Mucosa of descending colon (tissue), 3 donors: ENCODE data around the gene KIAA1755. TPM values are rescaled to one million over a fixed set of nuclear protein-coding genes. Genes with fewer than 3 reads are reported as not detected.

ENCODE experiments used
- ATAC-seq: fragments of 200-7000 bp; cut with Tn5 transposase; one replicate; pipeline ENCODE4 v1.9.1; 2020; ENCODE audit warnings: mild to moderate bottlenecking, moderate library complexity
- DNase-seq, 3 donors: peaks; one replicate each; pipeline ENCODE4 v3.0.0-alpha.2; 2020
- H3K36me3 ChIP-seq: fragments of 200-600 bp; one replicate; pipeline ENCODE4 v1.8.0; 2021; ENCODE audit warnings: low read depth, mild to moderate bottlenecking
- H3K4me1 ChIP-seq: fragments of 200-600 bp; one replicate; pipeline ENCODE4 v1.8.0; 2021; ENCODE audit warnings: low read depth, mild to moderate bottlenecking
- H3K4me3 ChIP-seq: fragments of 200-600 bp; one replicate; pipeline ENCODE4 v1.8.0; 2021; ENCODE audit warnings: mild to moderate bottlenecking
- H3K9me3 ChIP-seq: fragments of 200-600 bp; one replicate; pipeline ENCODE4 v1.8.0; 2021; ENCODE audit warnings: mild to moderate bottlenecking
- CTCF ChIP-seq: fragments of 200-600 bp; IDR thresholded peaks from one replicate; pipeline ENCODE4 v1.8.0; 2022; ENCODE audit warnings: antibody characterized with exemption, mild to moderate bottlenecking
- intact Hi-C, 2 donors: fragments of 100-400 bp; cut with DNase I in 1 of 2; cut with micrococcal nuclease in 1 of 2; formaldehyde crosslinking; loops; one replicate each; pipeline versions ENCODE4 v1.11.0 to v1.11.1; 2022; cut with DNase I, micrococcal nuclease
- total RNA-seq, 3 donors: library from RNA; stranded (reverse); fragmentation: NEBNext Ultra II Directional in 2 of 3; extraction: Animal tissue kit (Norgen Biotek cat#: 25700) in 2 of 3; gene quantifications; one replicate each; pipeline versions ENCODE4 v1.2.1 to v1.2.4, GENCODE V29; 2021 to 2023
- donor health status: DM: no; HTN: no; CAD: no; lungs with moderate emphysema.
- donor health status: DM: no; HTN: no; CAD: no.
- donor health status: DM: no; HTN: yes; CAD: no.

The KIAA1755 gene
- total RNA-seq, 3 donors from 2014 or later: 1.2 to 22.4 (median 3.4) TPM

GRCh38 chr20:38296433-38296832 lies 35.9 kb upstream of the KIAA1755 start:
- Histone ChIP-seq H3K36me3 (no peaks in the 10 kb centered on the region), H3K4me3 (no peak overlapping the region), H3K4me1 (no peaks in the 10 kb centered on the region), H3K9me3 (no peaks in the 10 kb centered on the region)
- intact Hi-C loops: no loop called here
- DNase-seq (no peak), ATAC-seq (no peak)
- TF ChIP-seq CTCF: no peak

GRCh38 chr20:38295811-38296210 lies 35.3 kb upstream of the KIAA1755 start:
- ATAC-seq: no peak
- no peak for DNase-seq
- TF ChIP-seq CTCF: no peak
- H3K36me3 ChIP-seq: no peaks in the 10 kb centered on the region
- no peaks in the 10 kb centered on the region for H3K9me3 ChIP-seq
- H3K4me1 ChIP-seq: no peaks in the 10 kb centered on the region
- H3K4me3 ChIP-seq: no peak overlapping the region
- intact Hi-C loops: no loop called here

- DNase-seq: no peak
- intact Hi-C loops: no loop called here
- TF ChIP-seq CTCF: no peak
- no peak for ATAC-seq
- Histone ChIP-seq H3K9me3 (no peaks in the 10 kb centered on the region), H3K36me3 (no peaks in the 10 kb centered on the region), H3K4me1 (no peaks in the 10 kb centered on the region), H3K4me3 (no peak overlapping the region)
Observed at GRCh38 chr20:38294076-38294591, 33.6 kb upstream of the KIAA1755 start.

- no peaks in the 10 kb centered on the region for H3K9me3 ChIP-seq
- intact Hi-C loops: no loop called here
Observed at GRCh38 chr20:38293491-38294065, 33.0 kb upstream of the KIAA1755 start.

GRCh38 chr20:38291966-38292365 lies 31.4 kb upstream of the KIAA1755 start:
- H3K9me3 ChIP-seq: no peaks in the 10 kb centered on the region
- H3K4me3 ChIP-seq: no peak overlapping the region
- no peak for DNase-seq
- no peak for TF ChIP-seq CTCF
- H3K36me3 ChIP-seq: no peaks in the 10 kb centered on the region
- no peaks in the 10 kb centered on the region for H3K4me1 ChIP-seq
- intact Hi-C loops: no loop called here
- no peak for ATAC-seq

More at GRCh38 chr20:38293491-38294065, 33.0 kb upstream of the KIAA1755 start:
- DNase-seq (no peak), ATAC-seq (no peak)
- H3K4me1 ChIP-seq: no peaks in the 10 kb centered on the region
- no peaks in the 10 kb centered on the region for H3K36me3 ChIP-seq
- H3K4me3 ChIP-seq: no peak overlapping the region
- no peak for TF ChIP-seq CTCF
